ENCODE data around the gene SORL1.

GRCh38 chr11:121488170-121488569 is 36.1 kb downstream of the SORL1 start:
- TF ChIP-seq, protein P1, sequence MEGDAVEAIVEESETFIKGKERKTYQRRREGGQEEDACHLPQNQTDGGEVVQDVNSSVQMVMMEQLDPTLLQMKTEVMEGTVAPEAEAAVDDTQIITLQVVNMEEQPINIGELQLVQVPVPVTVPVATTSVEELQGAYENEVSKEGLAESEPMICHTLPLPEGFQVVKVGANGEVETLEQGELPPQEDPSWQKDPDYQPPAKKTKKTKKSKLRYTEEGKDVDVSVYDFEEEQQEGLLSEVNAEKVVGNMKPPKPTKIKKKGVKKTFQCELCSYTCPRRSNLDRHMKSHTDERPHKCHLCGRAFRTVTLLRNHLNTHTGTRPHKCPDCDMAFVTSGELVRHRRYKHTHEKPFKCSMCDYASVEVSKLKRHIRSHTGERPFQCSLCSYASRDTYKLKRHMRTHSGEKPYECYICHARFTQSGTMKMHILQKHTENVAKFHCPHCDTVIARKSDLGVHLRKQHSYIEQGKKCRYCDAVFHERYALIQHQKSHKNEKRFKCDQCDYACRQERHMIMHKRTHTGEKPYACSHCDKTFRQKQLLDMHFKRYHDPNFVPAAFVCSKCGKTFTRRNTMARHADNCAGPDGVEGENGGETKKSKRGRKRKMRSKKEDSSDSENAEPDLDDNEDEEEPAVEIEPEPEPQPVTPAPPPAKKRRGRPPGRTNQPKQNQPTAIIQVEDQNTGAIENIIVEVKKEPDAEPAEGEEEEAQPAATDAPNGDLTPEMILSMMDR (IDR thresholded peaks at IDR 0.05), result no peak
- no peak for TF ChIP-seq EP300 (IDR thresholded peaks at IDR 0.05)

All from suprapubic skin (tissue), 3 donors.